ENCODE data around the gene PLXNA4.

The PLXNA4 gene

GRCh38 chr7:132485600-132486273 is 90.5 kb downstream of the PLXNA4 start:
- no peak for TF ChIP-seq POLR2A (IDR thresholded peaks at IDR 0.05; ENCODE audit: low read depth, low read length)
- DNase-seq (ENCODE audit: insufficient read length, low spot score) (no peak), FAIRE-seq (no peak)

GRCh38 chr7:132485136-132485535 is 91.1 kb downstream of the PLXNA4 start:
- FAIRE-seq (no peak), DNase-seq (ENCODE audit: insufficient read length, low spot score) (no peak)
- TF ChIP-seq POLR2A (IDR thresholded peaks at IDR 0.05; ENCODE audit: low read depth, low read length), result no peak

GRCh38 chr7:132482866-132483265 is 93.4 kb downstream of the PLXNA4 start:
- TF ChIP-seq POLR2A (IDR thresholded peaks at IDR 0.05; ENCODE audit: low read depth, low read length), result no peak
- no peak for FAIRE-seq
- DNase-seq (ENCODE audit: insufficient read length, low spot score), result no peak

- no peak for FAIRE-seq
- no peak for DNase-seq (ENCODE audit: insufficient read length, low spot score)
Observed at GRCh38 chr7:132480534-132480933, 95.7 kb downstream of the PLXNA4 start.

GRCh38 chr7:132476541-132476940 is 99.7 kb downstream of the PLXNA4 start:
- FAIRE-seq (no peak), DNase-seq (ENCODE audit: insufficient read length, low spot score) (no peak)

More at GRCh38 chr7:132480534-132480933, 95.7 kb downstream of the PLXNA4 start:
- TF ChIP-seq POLR2A (IDR thresholded peaks at IDR 0.05; ENCODE audit: low read depth, low read length), result no peak

GRCh38 chr7:132475669-132476116 is 100.6 kb downstream of the PLXNA4 start:
- no peak for DNase-seq (ENCODE audit: insufficient read length, low spot score)
- FAIRE-seq, result no peak
- no peak for TF ChIP-seq POLR2A (IDR thresholded peaks at IDR 0.05; ENCODE audit: low read depth, low read length)

More at GRCh38 chr7:132476541-132476940, 99.7 kb downstream of the PLXNA4 start:
- TF ChIP-seq POLR2A (IDR thresholded peaks at IDR 0.05; ENCODE audit: low read depth, low read length), result no peak

GRCh38 chr7:132475037-132475668 is 101.1 kb downstream of the PLXNA4 start:
- DNase-seq (ENCODE audit: insufficient read length, low spot score), result no peak
- FAIRE-seq, result no peak
- TF ChIP-seq POLR2A (IDR thresholded peaks at IDR 0.05; ENCODE audit: low read depth, low read length), result no peak

- TF ChIP-seq POLR2A (IDR thresholded peaks at IDR 0.05; ENCODE audit: low read depth, low read length), result no peak
- DNase-seq (ENCODE audit: insufficient read length, low spot score) (peak; percentile 15), FAIRE-seq (no peak)
Observed at GRCh38 chr7:132472463-132473120, 103.7 kb downstream of the PLXNA4 start.

GRCh38 chr7:132471515-132471914 is 104.8 kb downstream of the PLXNA4 start:
- no peak for TF ChIP-seq POLR2A (IDR thresholded peaks at IDR 0.05; ENCODE audit: low read depth, low read length)
- DNase-seq (ENCODE audit: insufficient read length, low spot score), result no peak
- no peak for FAIRE-seq

- TF ChIP-seq POLR2A (IDR thresholded peaks at IDR 0.05; ENCODE audit: low read depth, low read length), result no peak
- DNase-seq (ENCODE audit: insufficient read length, low spot score) (no peak), FAIRE-seq (no peak)
Observed at GRCh38 chr7:132469681-132470080, 106.6 kb downstream of the PLXNA4 start.

- FAIRE-seq, result no peak
- peak; percentile 19 for DNase-seq (ENCODE audit: insufficient read length, low spot score)
- no peak for TF ChIP-seq POLR2A (IDR thresholded peaks at IDR 0.05; ENCODE audit: low read depth, low read length)
Observed at GRCh38 chr7:132469264-132469663, 107.0 kb downstream of the PLXNA4 start.

- TF ChIP-seq POLR2A (IDR thresholded peaks at IDR 0.05; ENCODE audit: low read depth, low read length), result no peak
- FAIRE-seq (no peak), DNase-seq (ENCODE audit: insufficient read length, low spot score) (no peak)
Observed at GRCh38 chr7:132466367-132466766, 109.9 kb downstream of the PLXNA4 start.

GRCh38 chr7:132465516-132465915 is 110.8 kb downstream of the PLXNA4 start:
- no peak for FAIRE-seq

GRCh38 chr7:132464740-132465139 is 111.5 kb downstream of the PLXNA4 start:
- DNase-seq (ENCODE audit: insufficient read length, low spot score) (peak; percentile 26), FAIRE-seq (no peak)
- no peak for TF ChIP-seq POLR2A (IDR thresholded peaks at IDR 0.05; ENCODE audit: low read depth, low read length)

More at GRCh38 chr7:132465516-132465915, 110.8 kb downstream of the PLXNA4 start:
- no peak for DNase-seq (ENCODE audit: insufficient read length, low spot score)
- TF ChIP-seq POLR2A (IDR thresholded peaks at IDR 0.05; ENCODE audit: low read depth, low read length), result no peak

Data from H54 (cell line).